Activated naive CD8-positive, alpha-beta T cell treated with anti-CD3 and anti-CD28 coated beads for 36 hours (primary cell): ENCODE data around the gene ADAMTSL1. TPM values are rescaled to one million over a fixed set of nuclear protein-coding genes. Genes with fewer than 3 reads are reported as not detected.

Experiments used
- DNase-seq: peaks from one replicate; pipeline ENCODE4 v3.0.0; 2021
- H3K27ac Mint-ChIP-seq: one replicate; pipeline ENCODE4 v1.8.0; 2022; ENCODE audit warnings: mild to moderate bottlenecking, moderate library complexity, mixed read lengths
- H3K27me3 Mint-ChIP-seq: one replicate; pipeline ENCODE4 v1.8.0; 2022; ENCODE audit warnings: mild to moderate bottlenecking, mixed read lengths
- H3K36me3 Mint-ChIP-seq: one replicate; pipeline ENCODE4 v1.8.0; 2021; ENCODE audit warnings: mild to moderate bottlenecking, mixed read lengths
- H3K4me1 Mint-ChIP-seq: one replicate; pipeline ENCODE4 v1.8.0; 2021; ENCODE audit warnings: mixed read lengths
- H3K4me3 Mint-ChIP-seq: one replicate; pipeline ENCODE4 v1.8.0; 2022; ENCODE audit warnings: mild to moderate bottlenecking, moderate library complexity, mixed read lengths
- H3K9me3 Mint-ChIP-seq: one replicate; pipeline ENCODE4 v1.8.0; 2022; ENCODE audit warnings: mixed read lengths
- total RNA-seq, 2 experiments: library from RNA; stranded (reverse); gene quantifications; one replicate each; pipeline ENCODE4 v1.2.3, GENCODE V29; 2021

The ADAMTSL1 gene, protein sequence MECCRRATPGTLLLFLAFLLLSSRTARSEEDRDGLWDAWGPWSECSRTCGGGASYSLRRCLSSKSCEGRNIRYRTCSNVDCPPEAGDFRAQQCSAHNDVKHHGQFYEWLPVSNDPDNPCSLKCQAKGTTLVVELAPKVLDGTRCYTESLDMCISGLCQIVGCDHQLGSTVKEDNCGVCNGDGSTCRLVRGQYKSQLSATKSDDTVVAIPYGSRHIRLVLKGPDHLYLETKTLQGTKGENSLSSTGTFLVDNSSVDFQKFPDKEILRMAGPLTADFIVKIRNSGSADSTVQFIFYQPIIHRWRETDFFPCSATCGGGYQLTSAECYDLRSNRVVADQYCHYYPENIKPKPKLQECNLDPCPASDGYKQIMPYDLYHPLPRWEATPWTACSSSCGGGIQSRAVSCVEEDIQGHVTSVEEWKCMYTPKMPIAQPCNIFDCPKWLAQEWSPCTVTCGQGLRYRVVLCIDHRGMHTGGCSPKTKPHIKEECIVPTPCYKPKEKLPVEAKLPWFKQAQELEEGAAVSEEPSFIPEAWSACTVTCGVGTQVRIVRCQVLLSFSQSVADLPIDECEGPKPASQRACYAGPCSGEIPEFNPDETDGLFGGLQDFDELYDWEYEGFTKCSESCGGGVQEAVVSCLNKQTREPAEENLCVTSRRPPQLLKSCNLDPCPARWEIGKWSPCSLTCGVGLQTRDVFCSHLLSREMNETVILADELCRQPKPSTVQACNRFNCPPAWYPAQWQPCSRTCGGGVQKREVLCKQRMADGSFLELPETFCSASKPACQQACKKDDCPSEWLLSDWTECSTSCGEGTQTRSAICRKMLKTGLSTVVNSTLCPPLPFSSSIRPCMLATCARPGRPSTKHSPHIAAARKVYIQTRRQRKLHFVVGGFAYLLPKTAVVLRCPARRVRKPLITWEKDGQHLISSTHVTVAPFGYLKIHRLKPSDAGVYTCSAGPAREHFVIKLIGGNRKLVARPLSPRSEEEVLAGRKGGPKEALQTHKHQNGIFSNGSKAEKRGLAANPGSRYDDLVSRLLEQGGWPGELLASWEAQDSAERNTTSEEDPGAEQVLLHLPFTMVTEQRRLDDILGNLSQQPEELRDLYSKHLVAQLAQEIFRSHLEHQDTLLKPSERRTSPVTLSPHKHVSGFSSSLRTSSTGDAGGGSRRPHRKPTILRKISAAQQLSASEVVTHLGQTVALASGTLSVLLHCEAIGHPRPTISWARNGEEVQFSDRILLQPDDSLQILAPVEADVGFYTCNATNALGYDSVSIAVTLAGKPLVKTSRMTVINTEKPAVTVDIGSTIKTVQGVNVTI (N-terminal part only)
- total RNA-seq = not detected

DNA sequence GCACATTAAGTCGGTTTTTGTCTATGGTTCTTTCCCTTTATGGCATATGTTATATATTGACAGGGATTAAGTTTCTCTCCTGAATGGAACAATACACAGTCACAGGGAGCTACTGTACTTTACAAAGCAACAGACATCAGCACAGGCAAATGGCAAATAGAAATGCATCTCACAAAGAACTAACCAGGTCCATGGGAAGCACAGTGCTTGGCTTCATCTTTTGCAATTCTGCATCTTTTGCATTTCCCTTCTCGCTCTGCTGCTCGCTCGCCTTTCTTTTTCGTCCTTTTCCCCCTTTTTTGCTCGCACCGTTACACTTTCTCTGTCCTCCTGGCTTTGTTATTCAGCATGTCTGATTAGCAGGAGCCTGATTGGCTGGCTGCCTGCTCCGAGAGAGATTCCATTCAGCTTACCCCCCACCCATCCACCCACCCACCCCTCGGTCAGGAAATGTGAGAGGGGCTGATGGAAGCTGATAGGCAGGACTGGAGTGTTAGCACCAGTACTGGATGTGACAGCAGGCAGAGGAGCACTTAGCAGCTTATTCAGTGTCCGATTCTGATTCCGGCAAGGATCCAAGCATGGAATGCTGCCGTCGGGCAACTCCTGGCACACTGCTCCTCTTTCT, at the start of gene ADAMTSL1:
TSS of gene ADAMTSL1 (plus strand) at position 502 of the 628 bp plus-strand sequence. CDS start at position 582, 80 bp downstream.
- Mint-ChIP-seq H3K27ac (no peak within 1 kb of the TSS), H3K27me3 (peaks cover 34% of the 10 kb centered on the region), H3K4me3 (no peak within 1 kb of the TSS), H3K4me1 (no peaks in the 10 kb centered on the region), H3K36me3 (no peaks in the 10 kb centered on the region), H3K9me3 (no peaks in the 10 kb centered on the region)
- DNase-seq = no peak

DNA sequence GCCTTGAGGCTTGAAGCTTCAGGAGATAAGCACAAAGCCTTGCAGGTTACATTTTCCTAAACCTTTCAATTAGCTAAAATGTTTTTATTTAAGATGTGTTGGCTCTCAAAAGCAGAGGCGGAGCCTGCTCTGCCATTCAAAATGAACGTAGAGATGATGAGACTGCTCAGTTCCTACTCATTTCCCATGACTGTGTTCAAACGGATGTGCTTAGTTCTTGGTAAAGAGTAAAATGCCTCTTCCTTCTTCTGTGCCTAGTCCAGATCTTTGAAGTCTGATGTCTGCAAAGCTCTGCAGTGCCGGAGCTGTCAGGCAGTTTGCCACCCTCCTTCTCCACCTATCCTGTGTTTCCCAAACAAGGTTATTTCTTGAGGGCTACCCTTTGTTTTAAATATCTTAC, 46.3 kb upstream of the ADAMTSL1 start:
- no peaks in the 10 kb centered on the region for H3K9me3 Mint-ChIP-seq
- H3K27ac Mint-ChIP-seq = no peak overlapping the region
- no peak for DNase-seq
- H3K36me3 Mint-ChIP-seq = no peaks in the 10 kb centered on the region
- no peaks in the 10 kb centered on the region for H3K4me1 Mint-ChIP-seq
- H3K4me3 Mint-ChIP-seq = no peak overlapping the region
- peaks cover 8% of the 10 kb centered on the region for H3K27me3 Mint-ChIP-seq

DNA sequence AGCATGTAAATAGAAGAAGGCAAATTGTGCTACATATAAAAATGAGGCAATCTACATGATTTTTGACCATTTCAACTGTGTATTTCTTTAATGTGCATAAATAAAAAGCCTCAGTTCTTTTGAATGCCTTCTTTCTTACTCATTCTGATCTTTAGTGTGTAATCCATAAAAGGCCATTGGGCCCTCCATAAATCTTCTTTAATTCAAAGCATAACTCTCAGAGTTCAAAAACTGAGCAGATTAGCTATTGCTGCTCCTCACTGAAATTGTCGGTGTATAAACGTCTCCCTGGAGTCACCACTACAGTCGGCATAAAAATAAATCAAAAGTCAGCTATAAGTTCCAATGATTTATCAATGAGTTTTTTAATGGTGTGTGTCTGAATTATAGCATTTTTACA, 45.3 kb upstream of the ADAMTSL1 start:
- Mint-ChIP-seq H3K27me3 (peaks cover 11% of the 10 kb centered on the region), H3K9me3 (no peaks in the 10 kb centered on the region), H3K4me1 (no peaks in the 10 kb centered on the region), H3K36me3 (no peaks in the 10 kb centered on the region), H3K27ac (no peak overlapping the region), H3K4me3 (no peak overlapping the region)
- DNase-seq = no peak

DNA sequence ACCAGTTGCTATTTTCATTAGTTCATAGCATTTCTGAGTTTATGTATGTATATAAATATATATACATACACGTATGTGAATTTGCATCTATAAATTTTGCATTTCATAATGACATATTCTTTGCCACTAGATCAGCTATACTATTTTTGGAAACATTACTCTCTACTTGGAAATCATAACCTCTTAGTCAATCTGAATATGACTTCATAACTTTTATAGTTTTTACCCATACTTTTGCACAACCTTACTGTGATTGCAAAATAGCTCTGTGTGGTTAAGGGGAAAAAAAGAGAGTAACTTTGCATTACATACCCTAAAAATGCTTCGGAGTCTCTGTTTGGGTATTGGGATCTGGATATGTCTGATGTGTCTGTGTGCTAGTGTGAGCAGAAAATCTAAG, 44.9 kb upstream of the ADAMTSL1 start:
- Mint-ChIP-seq H3K36me3 (no peaks in the 10 kb centered on the region), H3K27ac (no peak overlapping the region), H3K9me3 (no peaks in the 10 kb centered on the region), H3K27me3 (peaks cover 13% of the 10 kb centered on the region), H3K4me1 (no peaks in the 10 kb centered on the region), H3K4me3 (no peak overlapping the region)
- no peak for DNase-seq

DNA sequence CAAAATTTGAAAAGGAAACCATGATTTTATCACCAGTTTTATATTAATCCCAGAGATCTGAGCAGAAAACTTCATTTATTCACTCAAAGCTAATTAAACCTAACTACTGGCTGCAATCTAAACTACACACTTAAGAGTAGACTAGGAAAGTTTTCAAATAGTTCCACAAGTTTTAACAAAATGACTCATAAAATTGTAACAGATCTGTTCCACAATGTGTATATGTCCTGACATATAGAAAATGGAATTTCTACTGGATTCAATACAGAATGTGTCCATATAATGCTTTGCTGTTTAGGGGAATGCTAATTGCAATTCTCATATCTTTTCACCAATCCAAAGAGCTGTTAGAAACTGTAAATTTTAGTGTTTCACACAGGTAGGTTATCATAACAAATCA, 40.3 kb upstream of the ADAMTSL1 start:
- no peaks in the 10 kb centered on the region for H3K9me3 Mint-ChIP-seq
- H3K27me3 Mint-ChIP-seq = peaks cover 38% of the 10 kb centered on the region
- no peak overlapping the region for H3K4me3 Mint-ChIP-seq
- DNase-seq = no peak
- H3K36me3 Mint-ChIP-seq = no peaks in the 10 kb centered on the region
- no peak overlapping the region for H3K27ac Mint-ChIP-seq
- peaks cover 4% of the 10 kb centered on the region for H3K4me1 Mint-ChIP-seq

DNA sequence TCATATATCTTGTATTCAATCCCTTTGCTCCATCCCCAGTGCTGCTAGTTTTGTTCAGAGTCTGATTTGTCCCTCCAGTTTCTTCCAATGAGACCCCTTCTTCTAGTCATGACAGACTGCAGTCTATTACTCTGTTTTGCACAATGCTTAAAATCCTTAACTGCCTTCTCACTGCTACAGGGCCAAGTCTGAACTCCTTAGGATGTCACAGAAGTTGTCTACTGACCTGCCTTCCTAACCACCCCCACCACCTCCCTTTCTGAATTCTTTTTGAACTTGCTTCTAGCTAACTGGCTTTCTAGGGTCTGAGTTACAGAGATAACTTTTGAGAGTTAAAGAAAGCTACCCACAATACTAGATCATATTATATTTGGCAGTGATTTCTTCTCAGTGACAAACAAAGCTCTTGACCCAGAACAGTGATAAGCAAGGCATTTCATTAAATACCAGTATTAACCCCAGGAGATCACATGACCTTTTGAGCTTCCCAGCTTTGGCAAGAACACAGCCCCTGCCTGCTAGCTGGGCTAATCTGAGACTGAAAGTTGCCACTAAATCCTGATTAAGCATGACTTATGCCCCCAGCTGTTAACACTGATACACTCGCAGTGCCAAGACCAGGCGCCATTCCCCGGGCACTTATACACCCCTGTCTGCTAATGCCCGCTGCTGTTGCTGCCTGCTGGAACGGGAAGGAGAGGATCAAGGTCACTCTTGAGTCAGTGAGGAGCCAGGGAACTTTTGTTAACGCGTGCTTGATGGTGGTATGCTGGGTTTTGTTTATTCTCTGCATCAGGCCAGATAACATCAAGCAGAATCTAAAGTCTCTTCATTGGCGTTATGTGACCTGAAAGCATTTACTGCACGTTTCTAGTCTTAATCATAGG, 36.4 kb upstream of the ADAMTSL1 start:
- no peak overlapping the region for H3K4me3 Mint-ChIP-seq

DNA sequence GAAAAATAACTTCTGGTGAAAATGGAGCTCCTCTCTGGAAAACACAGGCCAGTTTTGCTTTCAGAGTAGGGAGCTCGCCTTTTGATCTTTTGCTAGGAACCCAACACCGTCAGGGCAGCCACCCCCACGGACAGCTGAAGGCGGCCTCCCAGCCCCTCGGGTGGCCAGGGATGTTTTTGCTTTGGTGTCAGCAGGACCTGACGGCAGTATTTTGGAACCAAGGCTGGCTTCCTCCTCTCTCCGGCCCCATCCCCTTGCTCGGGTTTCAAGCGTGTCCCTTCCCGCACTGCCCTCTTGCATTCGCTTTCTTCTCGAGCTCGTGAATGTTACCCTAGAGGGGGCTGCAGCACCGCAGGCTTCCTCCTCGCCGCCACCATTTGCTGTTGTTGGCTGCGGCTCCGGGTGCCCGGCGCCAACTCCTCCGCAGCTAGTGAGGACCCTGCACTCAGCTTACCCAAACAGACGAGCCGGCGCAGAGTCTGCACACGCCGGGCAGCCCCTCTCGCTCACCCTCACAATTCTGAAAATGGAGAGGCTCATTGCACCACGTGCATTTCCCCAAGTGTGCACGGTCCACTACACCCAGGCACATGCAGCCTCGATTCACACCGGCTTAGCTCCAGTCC, 35.5 kb upstream of the ADAMTSL1 start:
- peaks cover 64% of the 10 kb centered on the region for H3K27me3 Mint-ChIP-seq
- no peaks in the 10 kb centered on the region for H3K9me3 Mint-ChIP-seq
- H3K27ac Mint-ChIP-seq = no peak overlapping the region
- peaks cover 5% of the 10 kb centered on the region for H3K4me1 Mint-ChIP-seq
- no peaks in the 10 kb centered on the region for H3K36me3 Mint-ChIP-seq
- DNase-seq = no peak
- H3K4me3 Mint-ChIP-seq = no peak overlapping the region

More for the DNA sequence above, 36.4 kb upstream of the ADAMTSL1 start:
- no peak for DNase-seq
- Mint-ChIP-seq H3K27ac (no peak overlapping the region), H3K4me1 (peaks cover 5% of the 10 kb centered on the region), H3K9me3 (no peaks in the 10 kb centered on the region), H3K27me3 (peaks cover 62% of the 10 kb centered on the region), H3K36me3 (no peaks in the 10 kb centered on the region)

DNA sequence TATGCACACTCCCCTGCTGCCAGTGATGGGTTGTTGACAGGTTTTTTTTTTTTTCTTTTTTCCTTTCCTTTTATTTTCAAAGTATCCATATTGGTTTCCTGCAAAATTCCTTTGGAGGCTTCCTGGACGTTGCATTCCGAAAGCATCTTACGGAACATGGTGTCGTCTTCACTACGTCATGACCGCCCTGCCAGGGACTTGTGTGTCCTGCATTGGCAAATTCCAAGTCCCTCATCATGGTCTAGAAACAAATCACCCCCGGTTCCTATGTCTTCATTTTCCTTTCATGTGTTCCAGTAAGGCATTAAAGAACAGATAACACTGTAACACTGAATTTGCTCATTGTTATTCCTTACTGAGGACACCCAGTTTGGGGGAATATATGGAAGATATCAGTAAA, 35.0 kb upstream of the ADAMTSL1 start:
- H3K27ac Mint-ChIP-seq = no peak overlapping the region
- DNase-seq = no peak
- H3K4me3 Mint-ChIP-seq = no peak overlapping the region
- H3K27me3 Mint-ChIP-seq = peaks cover 59% of the 10 kb centered on the region
- H3K9me3 Mint-ChIP-seq = no peaks in the 10 kb centered on the region
- H3K4me1 Mint-ChIP-seq = peaks cover 5% of the 10 kb centered on the region
- no peaks in the 10 kb centered on the region for H3K36me3 Mint-ChIP-seq

DNA sequence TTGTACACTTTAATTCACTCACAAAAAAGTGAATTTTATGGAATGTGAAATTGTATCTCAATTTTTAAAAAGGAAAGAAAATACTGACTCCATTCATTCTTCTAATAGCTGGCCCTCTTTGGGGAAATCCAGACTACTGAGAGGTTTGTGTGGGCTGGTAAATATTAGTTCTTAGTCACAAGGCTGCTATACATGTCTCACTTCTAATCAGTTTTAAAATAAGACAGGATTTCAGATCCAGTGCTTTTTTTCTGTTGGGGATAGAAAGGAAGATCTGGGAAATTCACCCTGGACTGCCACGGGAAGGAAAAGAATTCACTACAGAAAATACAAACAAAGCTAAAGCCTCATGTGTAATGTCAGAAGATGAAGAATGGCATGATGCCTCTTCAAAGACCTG, 32.7 kb upstream of the ADAMTSL1 start:
- Mint-ChIP-seq H3K36me3 (no peaks in the 10 kb centered on the region), H3K4me1 (peaks cover 5% of the 10 kb centered on the region), H3K4me3 (no peak overlapping the region), H3K27ac (no peak overlapping the region), H3K9me3 (no peaks in the 10 kb centered on the region), H3K27me3 (peaks cover 48% of the 10 kb centered on the region)
- DNase-seq = no peak

DNA sequence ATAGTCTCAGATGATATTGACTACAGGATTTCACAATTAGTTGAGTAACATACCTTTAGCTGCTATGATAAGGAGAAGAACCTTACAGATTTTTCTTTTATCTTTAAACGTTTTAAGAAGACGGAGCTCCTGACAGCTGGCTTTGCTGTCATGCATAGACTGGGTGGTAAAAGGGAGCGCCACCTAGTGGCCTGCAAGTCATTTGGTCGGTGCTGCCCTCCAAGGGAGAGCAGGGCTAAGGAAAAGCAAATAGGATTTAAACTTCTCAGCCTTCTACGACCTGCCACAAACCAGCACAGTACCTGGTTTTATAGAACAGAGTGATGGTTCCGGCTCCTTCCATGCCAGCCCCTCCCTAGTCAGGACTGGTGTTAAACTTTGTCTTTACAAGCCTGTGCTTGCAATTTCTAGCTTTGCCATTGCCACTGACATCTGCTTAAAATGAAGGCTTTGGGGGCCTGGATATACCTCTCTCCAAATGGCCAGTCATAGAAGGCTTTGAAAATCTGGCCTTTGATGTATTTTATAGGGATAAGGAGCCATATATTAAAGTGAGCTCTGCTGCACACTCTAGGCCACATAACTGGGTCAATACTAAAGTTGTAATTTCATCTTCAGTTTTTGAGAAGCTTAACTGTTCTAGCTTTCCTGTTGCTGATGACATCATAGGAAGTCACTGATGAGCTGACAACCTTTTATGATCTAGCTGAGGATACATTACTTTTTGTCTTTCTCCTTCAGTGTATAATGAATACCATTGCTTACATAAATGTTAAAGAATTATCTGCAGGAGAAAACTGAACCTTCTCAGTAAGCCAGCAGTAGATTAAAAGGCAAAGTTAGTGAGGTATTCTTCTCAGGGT, 31.1 kb upstream of the ADAMTSL1 start:
- H3K27me3 Mint-ChIP-seq = peaks cover 37% of the 10 kb centered on the region
- H3K36me3 Mint-ChIP-seq = no peaks in the 10 kb centered on the region
- no peaks in the 10 kb centered on the region for H3K9me3 Mint-ChIP-seq
- no peak overlapping the region for H3K27ac Mint-ChIP-seq
- H3K4me3 Mint-ChIP-seq = no peak overlapping the region
- DNase-seq = peak; percentile 50
- H3K4me1 Mint-ChIP-seq = peaks cover 3% of the 10 kb centered on the region

DNA sequence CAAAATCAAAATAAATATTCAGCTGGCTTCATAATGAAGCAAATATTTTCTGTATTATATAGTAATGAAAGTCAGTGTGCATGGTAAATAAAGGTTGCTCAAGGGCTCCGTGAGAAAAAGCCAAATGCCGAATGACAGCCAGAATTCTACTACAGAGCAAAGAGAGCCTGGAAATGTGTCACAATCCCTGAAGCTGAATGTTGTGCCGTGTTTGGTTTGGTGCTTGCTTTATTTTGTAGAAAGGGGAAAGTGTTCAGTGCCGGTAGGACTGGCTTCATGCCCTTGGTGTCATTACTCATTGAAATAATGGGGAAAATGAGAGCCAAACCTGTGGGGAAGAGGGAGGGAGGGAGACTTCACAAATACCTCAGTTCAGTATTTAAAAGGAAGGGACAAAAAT, 26.8 kb upstream of the ADAMTSL1 start:
- Mint-ChIP-seq H3K9me3 (no peaks in the 10 kb centered on the region), H3K36me3 (no peaks in the 10 kb centered on the region), H3K27me3 (peaks cover 9% of the 10 kb centered on the region), H3K27ac (no peak overlapping the region), H3K4me3 (no peak overlapping the region), H3K4me1 (no peaks in the 10 kb centered on the region)
- no peak for DNase-seq

DNA sequence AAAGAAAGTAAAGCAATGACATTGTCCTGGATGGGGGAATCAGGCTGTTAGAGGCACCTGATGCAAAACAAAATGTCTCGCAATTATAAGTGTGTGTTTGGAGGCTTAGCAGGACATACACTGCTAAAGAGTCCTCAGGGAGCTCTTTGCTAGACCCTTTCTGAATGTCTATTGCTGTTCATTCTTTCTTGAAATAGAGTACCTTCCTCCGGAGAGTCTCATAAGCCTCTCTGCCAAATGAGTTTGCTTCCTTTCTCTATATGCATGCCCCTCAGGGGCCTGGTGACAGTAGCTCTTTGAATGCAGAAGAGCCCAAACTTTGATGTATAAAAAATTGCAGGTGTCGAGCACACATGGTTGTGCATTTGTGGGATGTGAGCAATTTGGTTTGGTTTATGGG, 26.4 kb upstream of the ADAMTSL1 start:
- H3K4me1 Mint-ChIP-seq = no peaks in the 10 kb centered on the region
- no peak overlapping the region for H3K4me3 Mint-ChIP-seq
- H3K9me3 Mint-ChIP-seq = no peaks in the 10 kb centered on the region
- no peak for DNase-seq
- H3K27me3 Mint-ChIP-seq = peaks cover 9% of the 10 kb centered on the region
- H3K27ac Mint-ChIP-seq = no peak overlapping the region
- no peaks in the 10 kb centered on the region for H3K36me3 Mint-ChIP-seq

DNA sequence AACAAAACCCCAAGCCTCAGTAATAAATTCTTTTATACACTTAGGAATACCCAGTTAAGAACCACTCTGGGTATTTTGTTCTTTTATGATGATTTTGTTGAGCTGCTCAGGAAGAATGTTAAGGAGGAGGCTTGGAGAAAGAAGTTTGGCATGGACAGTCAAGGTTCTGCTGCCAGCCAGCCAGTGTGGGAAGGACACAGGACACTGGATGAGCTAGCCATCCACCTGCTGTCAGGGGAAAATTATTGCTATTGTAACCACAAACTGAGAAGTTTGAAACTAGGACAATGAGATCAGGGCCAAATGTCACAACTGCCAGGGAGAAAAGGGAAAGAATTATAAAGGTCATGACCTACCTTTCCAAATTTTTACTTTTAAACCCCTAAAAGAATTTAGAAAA, 25.9 kb upstream of the ADAMTSL1 start:
- Mint-ChIP-seq H3K27ac (no peak overlapping the region), H3K9me3 (no peaks in the 10 kb centered on the region), H3K4me1 (no peaks in the 10 kb centered on the region), H3K4me3 (no peak overlapping the region), H3K36me3 (no peaks in the 10 kb centered on the region), H3K27me3 (peaks cover 9% of the 10 kb centered on the region)
- DNase-seq = no peak
